Uterus (tissue), 4 donors: Measurements from ENCODE around the gene SLC23A2. TPM values are rescaled to one million over a fixed set of nuclear protein-coding genes. Genes with fewer than 3 reads are reported as not detected.

Experiments
- DNase-seq, 2 donors: peaks; one replicate each; pipeline ENCODE4 v3.0.0-alpha.2; 2019 to 2020
- H3K27ac ChIP-seq, 2 donors: fragments of 200-600 bp; sonication (generic); 1 replicate in 1 of 2; 2 replicates in 1 of 2; pipeline ENCODE4 v1.5.1; 2016 to 2018
- H3K27me3 ChIP-seq, 2 donors: fragments of 200-600 bp; sonication (generic); one replicate each; pipeline ENCODE4 v1.5.1; 2018 to 2019; ENCODE audit warnings: control low read depth in 1 of 2
- H3K36me3 ChIP-seq, 2 donors: fragments of 200-600 bp; sonication (generic); one replicate each; pipeline ENCODE4 v1.5.1; 2019; ENCODE audit warnings: control low read depth in 1 of 2
- H3K4me1 ChIP-seq, 2 donors: fragments of 200-600 bp; sonication (generic); one replicate each; pipeline ENCODE4 v1.5.1; 2018 to 2019; ENCODE audit warnings: control low read depth in 1 of 2
- H3K4me3 ChIP-seq, 2 donors: fragments of 200-600 bp; sonication (generic); 1 replicate in 1 of 2; 2 replicates in 1 of 2; pipeline ENCODE4 v1.5.1; 2018 to 2019; ENCODE audit warnings: mild to moderate bottlenecking in 1 of 2
- H3K9me3 ChIP-seq, 2 donors: fragments of 200-600 bp; sonication (generic); one replicate each; pipeline ENCODE4 v1.5.1; 2019; ENCODE audit warnings: control low read depth in 1 of 2
- POLR2A ChIP-seq, 2 donors: fragments of 450-650 bp; IDR thresholded peaks; one replicate each; pipeline ENCODE4 v1.6.1; 2016; ENCODE audit warnings: antibody characterized with exemption in 2 of 2, mild to moderate bottlenecking in 1 of 2, moderate library complexity in 1 of 2
- intact Hi-C: fragments of 100-400 bp; cut with DNase I; formaldehyde crosslinking; loops from one replicate; pipeline ENCODE4 v1.15.1; 2023; ENCODE audit warnings: low total_unique reads
- total RNA-seq, 4 donors: library from RNA; depleted of rRNA in 3 of 4; stranded (reverse); fragments of >200 nt in 3 of 4; gene quantifications; one replicate each; pipeline versions ENCODE4 v1.1.0 to v1.2.4, GENCODE V29; 2014 to 2023
- TF ChIP-seq, protein P1 (sequence below), 4 experiments: fragments of 200-600 bp in 2 of 4; fragments of 450-650 bp in 2 of 4; sonication (generic) in 2 of 4; IDR thresholded peaks; one replicate each; pipeline ENCODE4 v1.5.1; 2016 to 2019; ENCODE audit warnings: antibody characterized with exemption in 4 of 4, mild to moderate bottlenecking in 2 of 4, moderate library complexity in 1 of 4
- donor health status: DM: yes; HTN: yes; CAD: no.

Gene SLC23A2
- total RNA-seq, 4 donors from 2014 or later, result 6.2 to 41.4 (median 26.6) TPM

DNA sequence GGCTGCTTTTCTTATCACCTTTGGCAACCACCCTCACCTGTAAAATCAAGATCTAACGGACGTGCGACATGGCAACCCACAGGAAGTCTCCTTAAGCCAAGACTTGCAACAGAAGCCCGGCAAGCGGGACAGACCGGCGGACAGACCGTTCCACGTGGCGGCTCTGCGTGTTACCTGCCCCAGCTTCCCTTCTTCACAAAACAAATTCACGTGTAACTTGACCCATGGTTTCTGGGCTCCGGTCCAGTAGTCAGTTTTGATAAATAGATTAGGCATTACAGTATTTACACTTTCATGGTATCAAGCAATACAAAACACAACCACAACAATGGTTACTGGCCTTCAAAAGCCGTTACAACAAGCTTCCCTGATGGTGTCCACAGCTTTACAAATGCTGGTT, 145.8 kb downstream of the SLC23A2 start:
- Histone ChIP-seq H3K36me3 (no peaks in the 10 kb centered on the region), H3K9me3 (no peaks in the 10 kb centered on the region), H3K27ac (no peak overlapping the region), H3K27me3 (no peaks in the 10 kb centered on the region), H3K4me1 (no peaks in the 10 kb centered on the region), H3K4me3 (no peak overlapping the region)
- DNase-seq, result no peak
- TF ChIP-seq, protein P1, sequence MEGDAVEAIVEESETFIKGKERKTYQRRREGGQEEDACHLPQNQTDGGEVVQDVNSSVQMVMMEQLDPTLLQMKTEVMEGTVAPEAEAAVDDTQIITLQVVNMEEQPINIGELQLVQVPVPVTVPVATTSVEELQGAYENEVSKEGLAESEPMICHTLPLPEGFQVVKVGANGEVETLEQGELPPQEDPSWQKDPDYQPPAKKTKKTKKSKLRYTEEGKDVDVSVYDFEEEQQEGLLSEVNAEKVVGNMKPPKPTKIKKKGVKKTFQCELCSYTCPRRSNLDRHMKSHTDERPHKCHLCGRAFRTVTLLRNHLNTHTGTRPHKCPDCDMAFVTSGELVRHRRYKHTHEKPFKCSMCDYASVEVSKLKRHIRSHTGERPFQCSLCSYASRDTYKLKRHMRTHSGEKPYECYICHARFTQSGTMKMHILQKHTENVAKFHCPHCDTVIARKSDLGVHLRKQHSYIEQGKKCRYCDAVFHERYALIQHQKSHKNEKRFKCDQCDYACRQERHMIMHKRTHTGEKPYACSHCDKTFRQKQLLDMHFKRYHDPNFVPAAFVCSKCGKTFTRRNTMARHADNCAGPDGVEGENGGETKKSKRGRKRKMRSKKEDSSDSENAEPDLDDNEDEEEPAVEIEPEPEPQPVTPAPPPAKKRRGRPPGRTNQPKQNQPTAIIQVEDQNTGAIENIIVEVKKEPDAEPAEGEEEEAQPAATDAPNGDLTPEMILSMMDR (IDR thresholded peaks at IDR 0.05), result no peak
- no peak for TF ChIP-seq POLR2A (IDR thresholded peaks at IDR 0.05)
- intact Hi-C loops, result no loop called here

DNA sequence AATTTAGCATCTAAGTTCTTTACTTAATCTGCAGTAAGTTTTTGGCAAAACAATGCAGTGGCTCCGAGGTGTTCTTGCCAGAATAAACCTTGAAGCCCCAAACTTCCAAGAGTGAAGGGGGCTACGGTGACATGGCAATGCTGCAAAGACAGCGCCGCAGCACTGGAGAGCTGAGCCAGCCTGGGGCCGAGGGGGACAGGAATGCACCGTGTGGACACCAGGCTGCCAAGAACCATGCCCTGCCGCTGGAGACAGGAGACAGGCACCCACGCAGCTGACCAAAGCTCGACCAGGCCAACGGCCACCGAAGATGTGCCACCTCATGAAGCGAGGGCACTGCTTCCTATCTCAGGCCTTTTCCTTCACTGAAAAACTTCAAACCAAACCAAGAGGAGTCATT, 146.2 kb downstream of the SLC23A2 start:
- Histone ChIP-seq H3K9me3 (no peaks in the 10 kb centered on the region), H3K36me3 (no peaks in the 10 kb centered on the region), H3K27ac (no peak overlapping the region), H3K27me3 (no peaks in the 10 kb centered on the region), H3K4me3 (no peak overlapping the region), H3K4me1 (no peaks in the 10 kb centered on the region)
- TF ChIP-seq POLR2A (IDR thresholded peaks at IDR 0.05), result no peak
- DNase-seq, result no peak
- intact Hi-C loops, result no loop called here

DNA sequence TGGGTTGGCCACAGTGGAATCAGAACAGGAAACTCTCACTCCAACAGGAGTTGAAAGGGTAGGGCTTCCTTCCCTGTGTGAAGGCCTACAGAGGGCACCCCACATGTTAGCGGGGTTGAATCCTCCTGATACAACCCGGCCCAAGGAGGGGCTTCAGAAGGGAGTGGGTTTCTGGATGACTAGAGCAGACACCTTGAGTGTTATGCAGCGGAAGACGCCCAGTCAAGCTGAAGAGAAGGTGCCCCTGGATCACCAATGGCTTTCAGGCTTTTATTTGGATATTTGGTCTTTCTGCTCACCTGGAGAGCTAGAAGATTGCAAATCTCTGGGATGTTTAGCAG, 146.8 kb downstream of the SLC23A2 start:
- intact Hi-C loops, result no loop called here
- H3K4me3 ChIP-seq, result no peak overlapping the region
- no peaks in the 10 kb centered on the region for H3K9me3 ChIP-seq
- no peaks in the 10 kb centered on the region for H3K27me3 ChIP-seq
- no peaks in the 10 kb centered on the region for H3K36me3 ChIP-seq
- H3K4me1 ChIP-seq, result no peaks in the 10 kb centered on the region
- TF ChIP-seq POLR2A (IDR thresholded peaks at IDR 0.05), result no peak
- TF ChIP-seq, protein P1 (IDR thresholded peaks at IDR 0.05), result no peak
- no peak overlapping the region for H3K27ac ChIP-seq
- DNase-seq, result no peak

DNA sequence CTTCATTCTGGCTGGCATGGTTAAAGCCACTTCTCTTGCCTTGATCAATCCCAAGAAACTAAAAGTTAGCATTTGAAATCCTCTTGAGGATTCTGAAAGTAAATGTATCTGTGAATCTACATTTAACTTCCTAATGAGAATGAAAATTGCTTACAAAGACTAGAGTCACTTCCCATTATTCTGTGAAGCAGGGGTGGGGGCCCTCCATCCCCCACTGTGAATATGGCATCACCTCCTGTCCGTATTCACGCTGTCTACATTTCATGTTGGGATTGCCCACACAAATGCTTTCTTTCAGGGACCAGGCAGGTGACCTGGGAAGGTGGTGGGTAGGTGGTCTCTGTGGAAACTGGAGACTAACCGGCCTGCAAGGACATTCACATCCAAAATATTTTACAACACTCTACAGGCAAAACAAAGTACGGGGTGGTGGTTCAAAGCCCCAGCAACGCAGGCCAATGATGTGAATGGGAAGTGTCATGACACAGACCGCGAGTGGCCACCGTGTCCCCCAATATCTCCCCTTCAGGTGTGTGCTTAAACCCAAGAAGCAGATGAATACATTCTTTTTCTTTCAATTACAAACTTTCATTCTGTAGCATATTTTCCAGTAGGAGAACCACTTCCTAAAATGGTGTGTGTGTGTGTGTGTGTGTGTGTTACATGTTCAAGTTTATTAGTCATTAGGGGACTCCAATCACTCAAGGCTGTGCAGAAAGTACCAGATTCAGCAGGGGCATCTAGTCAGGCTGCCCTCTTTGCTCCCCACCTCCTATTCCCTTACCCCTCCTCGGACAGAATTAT, 147.4 kb downstream of the SLC23A2 start:
- intact Hi-C loops, result no loop called here
- Histone ChIP-seq H3K27me3 (no peaks in the 10 kb centered on the region), H3K4me3 (no peak overlapping the region), H3K9me3 (no peaks in the 10 kb centered on the region), H3K27ac (no peak overlapping the region), H3K36me3 (no peaks in the 10 kb centered on the region), H3K4me1 (no peaks in the 10 kb centered on the region)
- no peak for DNase-seq
- TF ChIP-seq, protein P1 (IDR thresholded peaks at IDR 0.05), result no peak
- no peak for TF ChIP-seq POLR2A (IDR thresholded peaks at IDR 0.05)

DNA sequence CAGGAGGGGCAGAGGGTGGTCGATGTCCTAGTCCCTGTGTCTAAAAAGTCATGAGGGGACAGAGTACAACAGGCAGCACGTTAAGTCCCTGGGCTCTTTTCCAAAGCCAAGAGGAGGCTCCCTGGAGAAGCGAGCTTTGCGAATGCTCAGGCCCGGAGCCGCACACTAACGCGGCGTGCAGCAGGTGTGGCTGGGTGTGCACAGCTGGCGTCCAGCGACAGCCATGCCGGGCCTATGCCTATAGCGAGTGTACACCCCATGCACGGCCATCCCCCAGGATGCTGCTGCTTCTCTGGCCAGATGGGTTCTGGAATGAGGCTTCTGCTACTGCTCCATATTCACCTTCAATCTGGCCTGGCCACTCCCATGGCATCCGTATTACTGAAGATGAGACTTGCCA, 148.3 kb downstream of the SLC23A2 start:
- Histone ChIP-seq H3K9me3 (no peaks in the 10 kb centered on the region), H3K36me3 (no peaks in the 10 kb centered on the region), H3K27me3 (no peaks in the 10 kb centered on the region), H3K4me3 (no peak overlapping the region), H3K27ac (no peak overlapping the region), H3K4me1 (no peaks in the 10 kb centered on the region)
- DNase-seq, result no peak
- intact Hi-C loops, result no loop called here
- TF ChIP-seq, protein P1 (IDR thresholded peaks at IDR 0.05), result no peak
- no peak for TF ChIP-seq POLR2A (IDR thresholded peaks at IDR 0.05)
